ENCODE results near the gene G6PC3. TPM values are rescaled to one million over a fixed set of nuclear protein-coding genes. Genes with fewer than 3 reads are reported as not detected.
A peak's percentile ranks its signal among the peaks of the same experiment; 100 is the strongest.

Gene G6PC3
- total RNA-seq, 1 donor from 2014 or later, result 36.3 TPM

- no peaks in the 10 kb centered on the region for H3K9me3 Mint-ChIP-seq
- no peak overlapping the region for H3K27ac Mint-ChIP-seq
- no peaks in the 10 kb centered on the region for H3K36me3 Mint-ChIP-seq (ENCODE audit: low read depth)
- intact Hi-C loops (cut with micrococcal nuclease), result no loop called here
- no peak for DNase-seq (ENCODE audit: low spot score)
- no peak overlapping the region for H3K4me3 Mint-ChIP-seq (ENCODE audit: low read depth)
- no peaks in the 10 kb centered on the region for H3K27me3 Mint-ChIP-seq (ENCODE audit: low read depth)
- no peaks in the 10 kb centered on the region for H3K4me1 Mint-ChIP-seq (ENCODE audit: low read depth)
Observed at GRCh38 chr17:44108440-44109311, 38.1 kb downstream of the G6PC3 start.

DNA sequence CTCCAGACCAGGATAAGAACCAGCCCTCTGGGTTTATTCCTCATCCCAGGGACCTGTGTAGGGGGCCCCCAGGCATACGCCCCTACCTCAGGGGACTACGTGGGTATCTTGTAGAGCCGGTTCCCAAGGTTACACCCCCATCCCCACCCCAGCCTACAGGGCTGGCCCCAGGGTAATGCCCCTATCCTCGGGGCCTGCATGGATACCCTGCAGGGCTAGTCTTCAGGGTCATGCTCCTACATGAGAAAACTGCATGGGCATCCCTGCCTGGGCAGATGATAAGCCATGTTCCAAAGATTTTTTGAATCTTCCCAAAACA, 38.7 kb downstream of the G6PC3 start:
- Mint-ChIP-seq H3K4me3 (ENCODE audit: low read depth) (no peak overlapping the region), H3K36me3 (ENCODE audit: low read depth) (no peaks in the 10 kb centered on the region), H3K4me1 (ENCODE audit: low read depth) (no peaks in the 10 kb centered on the region), H3K27me3 (ENCODE audit: low read depth) (no peaks in the 10 kb centered on the region), H3K9me3 (no peaks in the 10 kb centered on the region), H3K27ac (no peak overlapping the region)
- intact Hi-C loops (cut with micrococcal nuclease), result no loop called here
- DNase-seq (ENCODE audit: low spot score), result no peak

DNA sequence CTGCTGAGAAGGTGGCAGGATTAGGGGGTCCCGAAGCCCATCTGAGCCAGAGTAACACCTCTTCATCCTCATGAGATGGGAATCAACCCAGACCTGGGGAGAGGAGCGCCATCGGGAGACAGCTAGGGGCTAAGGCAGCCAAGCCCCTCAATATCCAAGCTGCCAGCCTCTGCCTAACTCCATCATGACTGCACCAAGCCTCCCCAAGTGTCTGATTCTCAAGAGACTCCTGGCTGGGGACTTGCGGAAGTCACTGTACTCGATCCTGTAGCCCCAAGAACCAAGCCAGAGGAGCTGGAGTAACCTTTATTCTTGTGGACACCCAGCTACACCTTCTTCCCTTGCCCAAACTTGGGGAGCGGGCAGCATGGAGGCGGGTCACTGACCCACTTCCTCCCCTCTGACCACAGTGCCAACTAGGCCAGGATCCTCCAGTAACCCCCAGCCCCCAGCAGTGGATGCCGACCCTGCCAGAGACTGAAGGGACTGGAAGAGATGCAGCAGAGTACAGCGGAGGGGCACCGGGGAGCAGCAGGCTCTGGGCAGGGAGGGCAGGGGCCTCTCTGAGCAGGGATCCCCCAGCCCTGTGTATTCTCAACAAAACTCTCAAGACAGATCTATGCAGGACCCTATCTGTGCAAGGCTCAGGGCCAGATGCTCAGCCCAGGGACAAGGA, 39.6 kb downstream of the G6PC3 start:
- Mint-ChIP-seq H3K4me1 (ENCODE audit: low read depth) (no peaks in the 10 kb centered on the region), H3K36me3 (ENCODE audit: low read depth) (no peaks in the 10 kb centered on the region), H3K4me3 (ENCODE audit: low read depth) (no peak overlapping the region), H3K9me3 (no peaks in the 10 kb centered on the region), H3K27ac (no peak overlapping the region), H3K27me3 (ENCODE audit: low read depth) (no peaks in the 10 kb centered on the region)
- no peak for DNase-seq (ENCODE audit: low spot score)
- intact Hi-C loops (cut with micrococcal nuclease), result no loop called here

DNA sequence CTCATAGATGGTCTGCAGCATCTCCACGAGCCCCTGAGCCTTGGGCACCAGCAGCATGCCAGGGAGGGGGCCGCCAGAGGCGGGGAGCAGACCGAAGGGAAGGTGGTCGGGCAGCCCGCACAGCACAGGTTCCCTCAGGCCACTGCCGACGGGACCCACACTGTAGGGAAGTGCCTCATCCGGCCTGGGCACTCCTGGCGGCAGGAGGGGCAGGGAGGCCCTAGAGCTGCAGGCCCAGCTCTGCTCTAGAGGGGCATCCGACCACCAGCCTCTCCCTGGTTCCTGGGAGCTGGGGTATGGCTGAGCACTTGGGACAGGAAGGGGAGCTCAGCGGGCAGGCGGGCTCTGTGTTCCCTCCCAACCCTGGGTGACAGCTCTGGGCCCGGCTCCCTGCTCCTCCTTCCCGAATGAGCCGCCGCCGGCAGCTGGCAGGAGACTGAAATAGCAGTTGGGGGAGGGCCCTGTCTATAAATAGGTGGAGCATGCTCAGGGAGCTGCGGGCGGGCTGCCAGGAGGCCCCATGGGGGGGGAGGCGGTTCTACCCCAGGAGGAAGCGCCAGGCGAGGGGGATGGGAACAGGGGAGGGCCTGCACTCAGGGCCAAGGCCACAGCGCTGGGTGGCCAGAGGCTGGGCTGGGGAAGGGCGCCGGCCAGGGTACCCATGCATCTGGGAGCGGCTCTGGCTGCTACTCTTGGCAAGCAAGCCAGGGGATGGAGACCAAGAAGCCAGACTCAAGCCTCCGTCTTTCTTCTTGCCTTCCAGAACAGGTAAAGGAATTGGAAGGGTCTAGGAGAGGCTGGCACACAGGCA, 40.5 kb downstream of the G6PC3 start:
- Mint-ChIP-seq H3K4me1 (ENCODE audit: low read depth) (no peaks in the 10 kb centered on the region), H3K36me3 (ENCODE audit: low read depth) (no peaks in the 10 kb centered on the region), H3K9me3 (no peaks in the 10 kb centered on the region), H3K27me3 (ENCODE audit: low read depth) (no peaks in the 10 kb centered on the region), H3K4me3 (ENCODE audit: low read depth) (no peak overlapping the region), H3K27ac (no peak overlapping the region)
- intact Hi-C loops (cut with micrococcal nuclease), result no loop called here
- DNase-seq (ENCODE audit: low spot score), result peak; percentile 45

GRCh38 chr17:44111777-44112176, 41.2 kb downstream of the G6PC3 start:
- Mint-ChIP-seq H3K27me3 (ENCODE audit: low read depth) (no peaks in the 10 kb centered on the region), H3K9me3 (no peaks in the 10 kb centered on the region), H3K4me3 (ENCODE audit: low read depth) (no peak overlapping the region), H3K36me3 (ENCODE audit: low read depth) (no peaks in the 10 kb centered on the region), H3K27ac (no peak overlapping the region), H3K4me1 (ENCODE audit: low read depth) (no peaks in the 10 kb centered on the region)
- intact Hi-C loops (cut with micrococcal nuclease), result no loop called here
- DNase-seq (ENCODE audit: low spot score), result no peak

- Mint-ChIP-seq H3K36me3 (ENCODE audit: low read depth) (no peaks in the 10 kb centered on the region), H3K27ac (no peak overlapping the region), H3K4me1 (ENCODE audit: low read depth) (no peaks in the 10 kb centered on the region), H3K4me3 (ENCODE audit: low read depth) (no peak overlapping the region), H3K9me3 (no peaks in the 10 kb centered on the region), H3K27me3 (ENCODE audit: low read depth) (no peaks in the 10 kb centered on the region)
- DNase-seq (ENCODE audit: low spot score), result no peak
- intact Hi-C loops (cut with micrococcal nuclease), result no loop called here
Observed at GRCh38 chr17:44112284-44113280, 42.0 kb downstream of the G6PC3 start.

- H3K4me3 Mint-ChIP-seq (ENCODE audit: low read depth), result no peak overlapping the region
- H3K27ac Mint-ChIP-seq, result no peak overlapping the region
- no peaks in the 10 kb centered on the region for H3K36me3 Mint-ChIP-seq (ENCODE audit: low read depth)
- H3K4me1 Mint-ChIP-seq (ENCODE audit: low read depth), result no peaks in the 10 kb centered on the region
- intact Hi-C loops (cut with micrococcal nuclease), result no loop called here
- H3K9me3 Mint-ChIP-seq, result no peaks in the 10 kb centered on the region
- no peak for DNase-seq (ENCODE audit: low spot score)
- H3K27me3 Mint-ChIP-seq (ENCODE audit: low read depth), result no peaks in the 10 kb centered on the region
Observed at GRCh38 chr17:44113382-44113781, 42.8 kb downstream of the G6PC3 start.

DNA sequence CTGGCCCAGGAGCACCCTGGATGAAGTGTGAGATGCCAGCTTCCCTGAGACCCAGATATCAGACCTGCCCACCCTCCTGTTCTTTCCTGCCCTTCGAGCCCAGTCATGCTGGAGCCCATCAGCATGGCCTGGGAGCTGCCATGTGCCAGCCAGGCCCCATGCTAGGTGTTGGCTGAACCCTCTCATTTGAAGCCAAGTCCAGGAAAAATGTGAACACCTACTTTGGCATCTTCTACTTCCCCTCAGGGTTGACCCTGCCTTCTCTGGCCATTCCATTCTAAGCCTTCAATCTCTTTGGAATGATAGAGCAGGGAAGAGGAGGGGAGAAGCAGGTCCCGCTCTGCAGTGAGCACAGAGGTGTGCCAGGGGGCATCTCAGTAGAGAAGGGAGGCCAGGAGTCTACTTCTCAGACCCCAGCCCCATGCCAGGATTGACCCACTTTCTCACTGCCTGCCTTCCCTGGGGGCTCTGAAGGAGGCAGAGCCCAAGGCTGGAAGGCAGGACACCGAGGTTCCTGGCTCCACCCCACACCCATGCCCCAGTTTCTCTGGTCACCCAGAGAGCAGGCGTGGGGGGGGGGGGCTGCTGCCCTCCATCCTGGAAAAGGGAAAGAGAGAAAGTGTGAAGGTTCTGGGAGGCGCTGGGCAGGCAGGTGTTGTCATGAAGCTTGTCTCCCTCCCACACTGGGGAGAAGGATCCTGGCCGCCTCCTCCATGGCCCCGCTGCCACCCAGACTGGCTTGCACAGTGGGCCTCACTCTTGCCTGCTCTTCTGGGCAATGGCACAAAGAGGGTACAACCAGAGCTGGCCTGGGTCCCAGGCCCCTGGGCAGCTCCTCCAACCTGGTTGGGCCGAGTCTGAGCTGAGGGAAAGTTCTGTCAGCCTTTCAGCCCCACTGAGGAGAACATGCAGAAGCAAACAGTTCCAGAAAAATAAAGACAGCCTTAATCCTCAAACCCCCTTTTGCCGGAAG, 43.6 kb downstream of the G6PC3 start:
- H3K4me3 Mint-ChIP-seq (ENCODE audit: low read depth), result no peak overlapping the region
- no peaks in the 10 kb centered on the region for H3K36me3 Mint-ChIP-seq (ENCODE audit: low read depth)
- no peaks in the 10 kb centered on the region for H3K9me3 Mint-ChIP-seq
- no peaks in the 10 kb centered on the region for H3K27me3 Mint-ChIP-seq (ENCODE audit: low read depth)
- H3K27ac Mint-ChIP-seq, result no peak overlapping the region
- no peaks in the 10 kb centered on the region for H3K4me1 Mint-ChIP-seq (ENCODE audit: low read depth)
- DNase-seq (ENCODE audit: low spot score), result no peak
- intact Hi-C loops (cut with micrococcal nuclease), result no loop called here

DNA sequence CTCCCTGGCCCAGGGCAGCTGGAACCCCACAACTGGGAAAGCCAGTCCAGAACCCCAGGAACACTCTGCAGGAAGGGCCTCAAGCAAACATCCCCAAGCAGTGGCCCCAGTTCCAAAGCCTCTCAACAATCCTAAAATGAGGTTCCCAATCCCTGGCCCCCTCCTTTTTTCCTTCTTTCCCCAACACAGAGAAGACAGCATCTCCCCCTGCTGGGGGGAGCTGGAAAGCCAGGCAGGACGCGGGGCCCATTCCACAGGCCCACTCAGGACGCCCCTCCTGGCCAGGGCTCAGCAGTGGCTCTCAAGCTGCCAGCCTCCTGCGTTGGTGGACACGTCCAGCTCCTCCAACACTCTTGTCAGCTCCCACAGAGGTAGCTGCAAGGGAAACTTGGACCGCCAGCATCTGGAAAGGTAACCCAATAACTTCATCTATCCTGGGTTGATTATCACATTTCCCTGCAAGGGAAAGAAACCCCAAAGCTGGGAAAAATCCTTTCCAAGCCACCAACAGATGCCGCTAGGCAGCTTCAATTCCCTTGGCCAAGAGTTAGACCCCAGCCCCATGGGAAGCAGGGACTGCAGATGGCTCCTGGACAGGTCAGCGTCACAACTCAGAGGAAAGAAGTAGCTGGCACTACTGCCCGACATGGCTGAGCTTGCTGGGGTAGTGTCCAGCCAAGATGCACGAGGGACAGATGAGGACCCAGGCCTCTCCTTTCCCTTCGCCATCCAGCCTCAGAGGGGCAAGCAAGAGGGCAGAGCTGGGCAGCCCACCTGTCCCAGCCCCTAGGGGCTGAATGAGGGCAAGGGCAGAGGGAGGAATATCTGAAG, 45.3 kb downstream of the G6PC3 start:
- H3K27me3 Mint-ChIP-seq (ENCODE audit: low read depth), result no peaks in the 10 kb centered on the region
- intact Hi-C loops (cut with micrococcal nuclease), result no loop called here
- no peaks in the 10 kb centered on the region for H3K4me1 Mint-ChIP-seq (ENCODE audit: low read depth)
- H3K36me3 Mint-ChIP-seq (ENCODE audit: low read depth), result no peaks in the 10 kb centered on the region
- no peaks in the 10 kb centered on the region for H3K9me3 Mint-ChIP-seq
- H3K27ac Mint-ChIP-seq, result no peak overlapping the region
- no peak for DNase-seq (ENCODE audit: low spot score)
- H3K4me3 Mint-ChIP-seq (ENCODE audit: low read depth), result no peak overlapping the region

DNA sequence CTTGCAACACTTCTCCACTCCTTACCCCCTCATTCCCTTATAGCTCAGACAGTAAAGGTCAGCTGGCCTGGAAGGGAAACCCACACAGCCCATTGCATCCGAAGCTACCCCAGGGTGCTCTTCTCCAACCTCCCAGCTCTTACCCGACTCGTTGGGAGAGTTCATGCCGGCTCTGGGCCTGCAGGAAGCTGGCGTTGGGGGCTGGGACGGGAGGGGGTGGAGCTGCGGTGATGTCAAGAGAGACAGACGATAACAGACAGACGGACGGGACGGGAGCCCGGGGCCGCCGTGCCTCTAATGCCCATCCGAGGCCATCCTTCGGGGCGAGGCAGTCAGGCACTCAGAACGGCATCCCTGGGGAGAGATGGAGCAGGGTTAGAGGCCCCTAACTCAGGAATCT, 46.8 kb downstream of the G6PC3 start:
- peaks cover 8% of the 10 kb centered on the region for H3K4me1 Mint-ChIP-seq (ENCODE audit: low read depth)
- intact Hi-C loops (cut with micrococcal nuclease), result no loop called here
- no peak for DNase-seq (ENCODE audit: low spot score)
- peaks cover 5% of the 10 kb centered on the region for H3K27me3 Mint-ChIP-seq (ENCODE audit: low read depth)
- no peak overlapping the region for H3K27ac Mint-ChIP-seq
- H3K9me3 Mint-ChIP-seq, result no peaks in the 10 kb centered on the region
- no peaks in the 10 kb centered on the region for H3K36me3 Mint-ChIP-seq (ENCODE audit: low read depth)
- H3K4me3 Mint-ChIP-seq (ENCODE audit: low read depth), result no peak overlapping the region
